GM18498 (cell line): ENCODE measurements around the gene CGN.

Experiments used
- ATAC-seq: cut with Tn5 transposase; IDR thresholded peaks from one replicate; pipeline ENCODE4 v1.9.1; 2021; ENCODE audit warnings: mild to moderate bottlenecking, moderate library complexity; ENCODE audit not compliant: unreplicated experiment

Gene CGN

GRCh38 chr1:151584780-151585179, 73.6 kb downstream of the CGN start:
- no peak for ATAC-seq

DNA sequence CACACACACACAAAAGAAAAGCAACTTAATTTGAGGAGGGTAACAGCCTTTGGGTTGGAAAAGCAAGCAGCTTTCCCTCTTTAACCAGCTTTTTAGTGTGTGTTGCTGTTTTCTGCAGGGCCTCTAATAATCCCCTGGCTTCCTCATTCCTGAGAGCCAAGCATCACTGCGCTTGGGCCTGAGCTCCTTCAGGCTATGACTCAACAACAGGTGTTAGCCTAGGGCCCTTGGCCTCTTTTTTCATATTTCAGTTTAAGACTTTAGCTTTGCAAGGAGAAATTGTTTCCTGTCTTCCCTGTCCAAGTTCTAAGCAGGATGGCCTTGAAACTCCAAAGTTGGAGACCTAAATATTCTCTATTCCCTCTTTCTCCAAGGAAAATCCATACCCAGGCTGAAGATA, 74.4 kb downstream of the CGN start:
- ATAC-seq = no peak
